Measurements from ENCODE around the gene KDM2B.

Gene KDM2B

GRCh38 chr12:121404734-121405133 is 176.1 kb downstream of the KDM2B start:
- POLR2A ChIA-PET: no interaction called here
- no peak for DNase-seq (ENCODE audit: extremely low spot score)
- CTCF ChIA-PET: interaction anchor here (0.9 to 4.3 kb wide), 6 partner anchors 13 to 76 kb away, joined by 3 to 20 read pairs (median 4); no protein-coding TSS in a partner anchor
- TF ChIP-seq, protein P1, sequence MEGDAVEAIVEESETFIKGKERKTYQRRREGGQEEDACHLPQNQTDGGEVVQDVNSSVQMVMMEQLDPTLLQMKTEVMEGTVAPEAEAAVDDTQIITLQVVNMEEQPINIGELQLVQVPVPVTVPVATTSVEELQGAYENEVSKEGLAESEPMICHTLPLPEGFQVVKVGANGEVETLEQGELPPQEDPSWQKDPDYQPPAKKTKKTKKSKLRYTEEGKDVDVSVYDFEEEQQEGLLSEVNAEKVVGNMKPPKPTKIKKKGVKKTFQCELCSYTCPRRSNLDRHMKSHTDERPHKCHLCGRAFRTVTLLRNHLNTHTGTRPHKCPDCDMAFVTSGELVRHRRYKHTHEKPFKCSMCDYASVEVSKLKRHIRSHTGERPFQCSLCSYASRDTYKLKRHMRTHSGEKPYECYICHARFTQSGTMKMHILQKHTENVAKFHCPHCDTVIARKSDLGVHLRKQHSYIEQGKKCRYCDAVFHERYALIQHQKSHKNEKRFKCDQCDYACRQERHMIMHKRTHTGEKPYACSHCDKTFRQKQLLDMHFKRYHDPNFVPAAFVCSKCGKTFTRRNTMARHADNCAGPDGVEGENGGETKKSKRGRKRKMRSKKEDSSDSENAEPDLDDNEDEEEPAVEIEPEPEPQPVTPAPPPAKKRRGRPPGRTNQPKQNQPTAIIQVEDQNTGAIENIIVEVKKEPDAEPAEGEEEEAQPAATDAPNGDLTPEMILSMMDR (IDR thresholded peaks at IDR 0.05; ENCODE audit: control extremely low read depth, extremely low read depth, low read depth, missing control alignments): no peak

- DNase-seq (ENCODE audit: extremely low spot score): no peak
- TF ChIP-seq, protein P1 (IDR thresholded peaks at IDR 0.05; ENCODE audit: control extremely low read depth, extremely low read depth, low read depth, missing control alignments): no peak
- CTCF ChIA-PET: interaction anchor here (0.9 to 4.3 kb wide), 4 partner anchors 38 to 75 kb away, joined by 3 to 20 read pairs (median 4); no protein-coding TSS in a partner anchor
- POLR2A ChIA-PET: interaction anchor here (0.7 kb wide), 1 partner anchor 29 kb away, joined by 9 read pairs; no protein-coding TSS in a partner anchor
Observed at GRCh38 chr12:121403721-121404120, 177.1 kb downstream of the KDM2B start.

DNA sequence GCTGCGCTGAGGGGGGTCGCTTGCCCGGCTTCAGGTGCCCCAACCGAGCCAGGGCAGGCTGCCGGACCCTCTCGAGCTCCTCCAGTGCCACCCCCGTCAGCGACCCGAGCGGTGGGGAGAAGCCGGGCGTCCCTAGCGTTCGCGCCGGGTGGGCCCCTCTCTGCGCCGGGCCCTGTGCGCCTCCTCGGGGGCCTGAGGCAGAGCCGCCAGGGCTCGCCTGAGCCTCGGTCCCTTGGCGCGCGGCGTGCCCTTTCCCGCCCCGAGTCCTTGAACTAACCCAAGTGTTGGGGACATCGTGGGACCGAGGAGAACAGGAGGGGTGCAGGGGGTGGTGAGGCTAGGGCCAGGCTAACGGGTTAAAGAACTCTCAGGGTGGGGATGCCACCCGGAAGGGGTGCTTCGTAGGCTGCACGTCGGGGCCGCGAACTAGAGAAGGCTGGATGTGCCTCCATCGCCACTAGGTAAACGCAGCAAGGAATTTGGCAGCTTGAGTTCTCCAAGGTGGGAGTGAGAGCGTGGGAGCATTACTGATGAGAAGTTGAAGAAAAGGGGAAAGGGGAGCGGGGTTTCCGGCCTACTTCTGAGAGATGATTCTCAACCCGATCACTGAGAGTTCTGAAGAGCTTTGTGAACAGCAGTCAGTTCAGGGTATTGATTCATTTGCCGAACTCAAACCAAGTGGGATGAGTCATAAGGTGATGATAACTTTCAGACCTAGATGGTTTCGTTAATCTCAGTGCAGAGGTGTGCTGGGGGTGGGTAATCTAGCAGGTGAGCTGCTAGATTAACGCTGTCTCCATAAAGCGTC is 180.3 kb downstream of the KDM2B start:
- POLR2A ChIA-PET: interaction anchor here (0.8 to 1.5 kb wide), 5 partner anchors 9 to 387 kb away, joined by 4 to 6 read pairs (median 4); partner anchors contain the start of gene ANAPC5

GRCh38 chr12:121399391-121400331 is 181.2 kb downstream of the KDM2B start, which contains the start of gene RNF34:
RNF34 (plus strand) TSS chr12:121400118; CDS start chr12:121400213, 95 bp downstream.
- ChIA-PET POLR2A (interaction anchor here (1.0 to 1.5 kb wide), 3 partner anchors 8 to 48 kb away, joined by 4 read pairs; partner anchors contain the start of gene ANAPC5), CTCF (interaction anchor here (0.9 to 3.7 kb wide), 5 partner anchors 8 to 215 kb away, joined by 3 to 19 read pairs (median 5); no protein-coding TSS in a partner anchor)
- TF ChIP-seq, protein P1 (IDR thresholded peaks at IDR 0.05; ENCODE audit: control extremely low read depth, extremely low read depth, low read depth, missing control alignments): no peak
- peak; percentile 99 for DNase-seq (ENCODE audit: extremely low spot score)

More for the DNA sequence above, 180.3 kb downstream of the KDM2B start:
- TF ChIP-seq, protein P1 (IDR thresholded peaks at IDR 0.05; ENCODE audit: control extremely low read depth, extremely low read depth, low read depth, missing control alignments): no peak
- peak; percentile 59 for DNase-seq (ENCODE audit: extremely low spot score)
- CTCF ChIA-PET: interaction anchor here (0.9 to 3.7 kb wide), 9 partner anchors 9 to 214 kb away, joined by 3 to 19 read pairs (median 4); no protein-coding TSS in a partner anchor

DNA sequence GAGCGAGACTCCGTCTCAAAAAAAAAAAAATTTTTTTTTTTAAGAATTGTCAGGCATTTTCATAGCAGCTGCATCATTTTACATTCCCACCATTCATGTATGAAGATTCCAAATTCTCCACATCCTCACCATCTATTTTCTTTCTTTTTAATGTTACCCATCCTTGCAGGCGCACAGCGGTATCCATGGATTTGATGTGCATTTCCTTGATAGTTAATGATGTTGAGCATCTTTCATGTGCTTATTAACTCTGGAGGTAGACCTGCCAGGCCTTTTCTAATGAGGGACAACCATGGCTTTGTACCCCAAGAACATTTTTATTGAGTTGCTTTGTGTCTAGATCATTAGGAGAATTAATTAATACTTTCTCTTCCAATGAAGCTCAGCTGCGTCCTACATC is 182.5 kb downstream of the KDM2B start:
- TF ChIP-seq, protein P1 (IDR thresholded peaks at IDR 0.05; ENCODE audit: control extremely low read depth, extremely low read depth, low read depth, missing control alignments): no peak
- no peak for DNase-seq (ENCODE audit: extremely low spot score)
- POLR2A ChIA-PET: no interaction called here
- CTCF ChIA-PET: no interaction called here

DNA sequence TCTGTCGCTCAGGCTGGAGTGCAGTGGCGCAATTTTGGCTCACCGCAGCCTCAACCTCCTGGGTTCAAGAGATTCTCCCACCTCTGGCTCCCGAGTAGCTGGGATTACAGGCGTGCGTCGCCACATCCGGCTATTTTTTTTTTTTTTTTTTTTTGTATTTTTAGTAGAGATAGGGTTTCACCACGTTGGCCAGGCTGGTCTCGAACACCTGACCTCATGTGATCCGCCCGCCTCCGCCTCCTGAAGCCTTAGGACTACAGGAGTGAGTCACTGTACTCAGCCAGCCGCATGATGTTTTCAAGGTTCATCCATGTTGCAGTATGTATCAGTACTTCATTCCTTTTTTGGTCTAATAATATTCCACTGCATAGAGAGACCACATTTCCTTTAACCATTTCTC is 183.3 kb downstream of the KDM2B start:
- TF ChIP-seq, protein P1 (IDR thresholded peaks at IDR 0.05; ENCODE audit: control extremely low read depth, extremely low read depth, low read depth, missing control alignments): no peak
- no peak for DNase-seq (ENCODE audit: extremely low spot score)
- ChIA-PET CTCF (interaction anchor here (1.1 kb wide), 1 partner anchor 14 kb away, joined by 3 read pairs; no protein-coding TSS in a partner anchor), POLR2A (no interaction called here)

All from GM10248 (cell line).